T-helper 1 cell treated with Interleukin-12 subunit alpha and Interleukin-12 subunit beta and Interleukin-4 antibody, amounts not matched to agents 30 ng/mL and 1 ng/mL, for 36 hours (primary cell): Measurements from ENCODE around the gene OR5D16. TPM values are rescaled to one million over a fixed set of nuclear protein-coding genes. Genes with fewer than 3 reads are reported as not detected.
"Not testable (repeated sequence)": the region's sequence is repeated elsewhere in the genome, so short reads cannot be mapped to it uniquely, and the experiment has no call there.

Experiments
- intact Hi-C: fragments of 100-400 bp; cut with micrococcal nuclease; formaldehyde crosslinking; loops from one replicate; pipeline ENCODE4 v1.15.1; 2024
- total RNA-seq: library from RNA; stranded (reverse); gene quantifications from 2 replicates; pipeline ENCODE4 v1.2.3, GENCODE V29; 2022

Gene OR5D16
- total RNA-seq = not detected in 2 replicates

- intact Hi-C loops = no loop called here
These were observed at the start of gene OR5D16 for GRCh38 chr11:55838452-55838851. OR5D16 (plus strand) TSS chr11:55838752; CDS start chr11:55838752, 0 bp downstream.

DNA sequence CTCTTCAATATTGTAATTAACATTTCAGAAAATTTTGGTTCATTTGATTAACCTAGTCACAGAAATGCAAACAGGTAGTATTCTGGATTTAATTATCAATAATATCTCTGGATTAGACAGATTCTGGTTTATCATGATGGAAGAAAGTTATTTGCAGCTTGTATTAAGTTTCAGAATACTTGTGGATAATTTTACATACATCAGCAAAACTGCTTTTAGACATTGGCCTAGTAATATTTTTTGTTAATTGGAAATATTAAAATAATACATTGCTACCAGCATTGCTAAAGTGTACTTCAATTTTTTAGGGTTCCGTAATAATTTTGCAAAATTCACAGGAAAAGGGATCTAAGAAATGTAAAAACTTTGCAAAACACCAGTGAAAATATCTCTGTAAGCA lies 46.9 kb upstream of the OR5D16 start:
- intact Hi-C loops = loop anchor here (5.0 kb wide), 1 partner anchor 501 kb away; the partner anchor contains the start of gene OR8H1

DNA sequence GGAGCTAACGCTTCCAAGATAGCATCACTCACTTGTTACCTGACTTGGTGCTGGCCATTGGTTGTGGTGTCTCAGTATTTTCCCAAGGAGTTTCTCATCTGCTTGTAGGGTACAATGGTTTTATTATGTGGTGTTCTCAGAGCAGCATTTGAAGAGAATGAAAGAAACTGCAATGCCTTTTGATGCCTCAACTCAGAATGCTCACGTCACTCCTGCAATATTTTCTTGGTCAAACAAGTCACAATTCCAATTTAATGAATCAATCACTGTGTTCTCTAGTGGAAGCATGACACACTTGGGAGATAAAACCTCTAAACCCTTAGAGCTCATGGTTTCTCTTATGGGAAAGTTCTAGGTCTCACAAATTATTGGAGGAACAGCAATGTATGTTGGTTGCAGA lies 45.2 kb upstream of the OR5D16 start:
- intact Hi-C loops = loop anchor here (5.0 kb wide), 1 partner anchor 499 kb away; the partner anchor contains the start of gene OR8H1

- intact Hi-C loops = no loop called here
These were observed 43.3 kb upstream of the OR5D16 start, which contains the start of gene OR5D14 for GRCh38 chr11:55795256-55795655. OR5D14 (plus strand) TSS chr11:55795556; CDS start chr11:55795556, 0 bp downstream.

GRCh38 chr11:55806248-55806647 lies 32.3 kb upstream of the OR5D16 start:
- intact Hi-C loops = no loop called here

DNA sequence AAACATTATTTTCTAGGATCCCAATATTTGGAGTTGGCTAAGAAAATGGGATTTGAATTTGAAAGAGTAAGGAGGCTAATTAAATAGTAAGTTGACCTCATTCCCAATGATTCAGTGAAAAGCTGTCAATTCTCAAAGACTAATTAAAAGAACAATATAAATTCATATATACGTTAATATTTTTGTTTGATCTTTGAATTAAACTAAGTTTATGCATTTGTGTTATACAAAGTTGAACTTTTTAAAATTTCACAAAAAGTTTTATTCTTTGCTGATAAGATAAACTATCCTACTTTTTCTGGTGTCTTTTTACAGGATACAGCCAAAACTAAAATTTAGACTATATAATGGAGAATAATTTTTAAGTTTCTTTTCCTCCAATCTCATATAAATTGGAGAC lies 27.5 kb upstream of the OR5D16 start, which contains the start of gene OR5L1:
Gene OR5L1 (plus strand): TSS at position 301 of the 400 bp plus-strand sequence. CDS start 100 bp downstream, outside the sequence.
- intact Hi-C loops = no loop called here

DNA sequence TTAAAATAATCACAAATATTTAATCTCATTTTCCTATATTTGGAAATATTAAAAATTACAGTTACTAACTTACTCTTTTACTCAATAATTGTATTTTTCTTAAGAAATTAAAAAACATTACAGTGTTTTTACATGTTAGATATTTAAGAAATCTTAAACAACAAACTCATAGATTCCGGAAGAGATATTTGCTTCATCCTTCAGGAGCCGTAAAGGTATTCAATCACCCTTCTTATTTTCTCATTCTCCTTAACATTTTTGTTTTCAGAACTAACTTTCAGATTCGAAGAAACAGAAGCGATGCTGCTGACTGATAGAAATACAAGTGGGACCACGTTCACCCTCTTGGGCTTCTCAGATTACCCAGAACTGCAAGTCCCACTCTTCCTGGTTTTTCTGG lies 19.2 kb upstream of the OR5D16 start, which contains the start of gene OR5D18:
Gene OR5D18 (plus strand): TSS at position 301 of the 400 bp plus-strand sequence. CDS start 0 bp downstream, at position 301.
- intact Hi-C loops = no loop called here

- intact Hi-C loops = no loop called here
These were observed 11.6 kb upstream of the OR5D16 start, which contains the start of gene OR5L2 for GRCh38 chr11:55826919-55827318. OR5L2 (plus strand) TSS chr11:55827219; CDS start chr11:55827219, 0 bp downstream.

GRCh38 chr11:55847453-55847852 lies 8.9 kb downstream of the OR5D16 start:
- intact Hi-C loops = no loop called here

DNA sequence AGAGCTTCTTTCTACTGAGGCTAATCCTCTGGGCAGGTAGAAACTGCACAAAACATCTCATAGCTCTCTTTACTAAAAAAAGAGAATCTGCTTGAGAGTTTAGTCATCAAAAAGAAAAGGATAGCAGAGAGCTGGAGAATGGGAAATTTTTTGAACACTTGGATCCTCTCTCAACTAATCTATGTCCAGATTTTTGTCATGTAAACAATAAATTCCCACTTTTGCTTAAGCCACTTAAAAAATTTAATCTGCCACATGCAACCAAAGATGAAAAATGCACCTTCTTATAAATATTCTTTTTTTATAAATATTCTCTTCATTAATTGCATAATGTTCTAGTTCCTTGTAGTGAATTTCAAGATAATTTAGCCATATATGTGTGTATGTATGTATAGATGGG lies 10.5 kb downstream of the OR5D16 start:
- intact Hi-C loops = no loop called here

GRCh38 chr11:55852141-55852540 lies 13.6 kb downstream of the OR5D16 start:
- intact Hi-C loops = no loop called here

DNA sequence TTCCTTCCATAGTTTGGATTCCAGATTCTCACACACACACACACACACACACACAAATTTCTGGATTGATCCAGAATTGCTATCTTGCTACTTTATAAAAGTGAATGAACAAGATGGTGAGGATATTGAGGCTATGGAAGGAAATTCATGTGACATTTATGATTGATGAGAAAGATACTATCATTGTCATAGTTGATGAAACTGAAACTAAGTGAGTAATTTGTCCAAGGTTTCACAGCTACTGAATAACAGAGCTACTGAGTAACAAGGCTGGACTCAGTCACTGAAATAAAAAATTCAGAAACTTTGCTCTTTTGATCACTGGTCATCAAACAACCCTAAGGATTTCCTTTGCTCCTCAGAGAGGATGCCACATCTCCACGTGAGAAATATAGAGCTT lies 16.2 kb downstream of the OR5D16 start:
- intact Hi-C loops = no loop called here

DNA sequence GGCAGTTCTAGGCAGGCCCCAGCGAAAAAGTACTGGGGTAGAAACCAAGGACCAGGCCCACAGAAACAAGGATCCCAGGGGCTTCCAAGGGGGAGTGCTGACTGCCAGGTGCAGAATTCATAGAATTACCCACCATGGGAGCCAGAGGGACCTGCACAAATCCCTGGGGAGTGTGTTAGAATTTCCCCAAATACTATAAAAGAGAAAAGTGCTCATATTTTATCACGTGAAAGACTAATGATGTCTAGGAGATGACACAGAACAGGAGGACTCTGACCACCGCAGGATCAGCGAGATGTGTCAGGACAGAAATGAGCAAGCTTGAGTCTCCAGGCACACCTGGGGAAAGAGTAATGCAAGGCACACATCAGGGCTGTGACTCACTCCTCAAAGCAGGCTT lies 28.8 kb downstream of the OR5D16 start:
- intact Hi-C loops = not testable (repeated sequence)

DNA sequence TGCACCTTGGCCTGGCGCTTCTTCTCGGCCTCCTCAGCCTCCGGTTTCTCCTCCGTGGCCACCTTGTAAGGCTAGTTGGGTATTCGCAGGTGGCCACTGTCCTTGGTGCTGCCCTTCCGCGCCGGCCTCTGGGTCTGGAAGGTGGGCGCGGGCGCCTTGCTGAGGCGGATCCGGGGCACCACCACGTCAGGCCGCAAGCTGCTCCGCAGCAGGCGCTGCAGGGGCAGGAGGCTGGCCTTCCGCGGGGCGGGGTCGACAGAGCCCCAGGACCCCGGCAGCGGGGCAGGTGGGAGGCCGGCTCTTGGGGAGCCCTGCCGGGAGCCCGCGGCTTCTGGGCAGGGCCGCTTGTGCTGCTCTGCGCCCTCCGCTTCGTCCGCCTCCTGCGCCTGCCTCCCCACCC lies 34.2 kb downstream of the OR5D16 start:
- intact Hi-C loops = not testable (repeated sequence)

DNA sequence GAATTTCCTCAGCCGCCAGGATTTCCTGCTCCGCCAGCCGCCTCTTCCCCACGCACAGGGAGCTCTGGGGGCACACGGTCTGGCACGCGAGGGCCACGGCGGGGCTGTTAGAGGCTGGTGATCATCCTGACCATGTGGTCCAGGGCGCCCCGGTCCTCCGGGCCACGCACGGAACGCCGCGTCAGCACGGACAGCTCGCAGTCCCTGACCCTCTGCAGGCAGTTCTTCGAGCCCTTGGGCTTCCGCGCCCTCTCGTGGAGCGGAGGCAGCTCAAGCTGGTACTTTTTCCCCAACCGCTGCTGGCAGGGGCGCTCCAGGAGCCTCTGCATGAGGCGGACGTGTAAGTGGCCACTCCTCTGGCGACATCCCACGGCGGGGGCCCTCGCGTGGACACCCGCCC lies 34.6 kb downstream of the OR5D16 start:
- intact Hi-C loops = not testable (repeated sequence)

- intact Hi-C loops = not testable (repeated sequence)
These were observed 44.4 kb downstream of the OR5D16 start, which contains the start of gene TRIM51 for GRCh38 chr11:55882997-55883396. TRIM51 (plus strand) TSS chr11:55883297; CDS start chr11:55885429, 2,132 bp downstream.

DNA sequence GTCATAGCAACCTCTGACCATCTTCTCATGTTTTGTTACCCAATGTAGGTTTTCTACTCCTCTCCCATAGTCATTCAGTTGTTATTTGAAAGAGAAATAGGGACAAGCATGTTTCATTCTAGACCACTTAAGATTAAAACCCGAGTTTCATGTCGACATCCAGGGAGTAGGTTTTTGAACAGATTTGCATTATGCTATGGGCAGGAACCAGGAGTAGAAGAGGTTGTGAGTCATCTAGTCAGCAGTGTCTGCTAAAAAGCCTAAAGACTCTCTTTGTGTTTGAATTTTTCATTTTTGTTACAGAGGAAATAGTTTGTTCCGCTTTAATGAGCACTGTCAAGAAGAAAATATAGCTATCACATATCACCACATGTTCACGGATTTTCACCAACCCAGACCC lies 46.4 kb downstream of the OR5D16 start:
- intact Hi-C loops = not testable (repeated sequence)

DNA sequence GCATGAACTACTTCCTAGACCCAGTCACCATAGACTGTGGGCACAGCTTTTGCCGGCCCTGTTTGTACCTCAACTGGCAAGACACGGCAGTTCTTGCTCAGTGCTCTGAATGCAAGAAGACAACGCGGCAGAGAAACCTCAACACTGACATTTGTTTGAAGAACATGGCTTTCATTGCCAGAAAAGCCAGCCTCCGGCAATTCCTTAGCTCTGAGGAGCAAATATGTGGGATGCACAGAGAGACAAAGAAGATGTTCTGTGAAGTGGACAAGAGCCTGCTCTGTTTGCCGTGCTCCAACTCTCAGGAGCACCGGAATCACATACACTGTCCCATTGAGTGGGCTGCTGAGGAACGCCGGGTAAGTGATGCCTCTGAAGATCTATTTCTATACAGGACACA lies 46.9 kb downstream of the OR5D16 start:
- intact Hi-C loops = not testable (repeated sequence)

Other genes with a start within 250 kb of the OR5D16 start
- not detected in 2 replicates for gene OR4C11, start 231.1 kb upstream of the OR5D16 start, total RNA-seq
- gene OR4P4, start 203.6 kb upstream of the OR5D16 start, total RNA-seq = not detected in 2 replicates
- not detected in 2 replicates for gene OR4S2, start 190.4 kb upstream of the OR5D16 start, total RNA-seq
- not detected in 2 replicates for gene OR4C6, start 176.6 kb upstream of the OR5D16 start, total RNA-seq
- not detected in 2 replicates for gene OR5D13, start 65.3 kb upstream of the OR5D16 start, total RNA-seq
- not detected in 2 replicates for gene OR5D14, start 43.2 kb upstream of the OR5D16 start, total RNA-seq
- not detected in 2 replicates for gene OR5L1, start 27.4 kb upstream of the OR5D16 start, total RNA-seq
- not detected in 2 replicates for gene OR5D18, start 19.1 kb upstream of the OR5D16 start, total RNA-seq
- not detected in 2 replicates for gene OR5L2, start 11.5 kb upstream of the OR5D16 start, total RNA-seq
- not detected in 2 replicates for gene TRIM51, start 44.5 kb downstream of the OR5D16 start, total RNA-seq
- not detected in 2 replicates for gene OR5W2, start 75.8 kb downstream of the OR5D16 start, total RNA-seq
- not detected in 2 replicates for gene OR5I1, start 97.6 kb downstream of the OR5D16 start, total RNA-seq
- not detected in 2 replicates for gene OR10AG1, start 131.2 kb downstream of the OR5D16 start, total RNA-seq
- gene OR5F1, start 155.9 kb downstream of the OR5D16 start, total RNA-seq = not detected in 2 replicates
- gene OR5AS1, start 188.9 kb downstream of the OR5D16 start, total RNA-seq = not detected in 2 replicates